Transverse colon (tissue), 4 donors: Measurements from ENCODE around the gene GPR176.

Experiments used
- CTCF ChIP-seq, 5 experiments: fragments of 200-600 bp in 3 of 5; fragments of 450-650 bp in 2 of 5; sonication (generic) in 3 of 5; IDR thresholded peaks; 1 replicate in 2 of 5; 2 replicates in 3 of 5; pipeline ENCODE4 v1.5.1; 2016 to 2017; ENCODE audit warnings: antibody characterized with exemption in 5 of 5, inconsistent platforms in 3 of 5, mild to moderate bottlenecking in 2 of 5, moderate library complexity in 1 of 5
- EP300 ChIP-seq: sonication (generic); formaldehyde crosslinking; IDR thresholded peaks from one replicate; pipeline ENCODE4 v1.6.1; 2017; ENCODE audit warnings: antibody characterized with exemption, low read depth
- POLR2A ChIP-seq: fragments of 450-650 bp; IDR thresholded peaks from one replicate; pipeline ENCODE4 v1.6.1; 2016; ENCODE audit warnings: antibody characterized with exemption, mild to moderate bottlenecking, moderate library complexity
- POLR2AphosphoS5 ChIP-seq, 3 donors: sonication (generic); formaldehyde crosslinking; IDR thresholded peaks; one replicate each; pipeline ENCODE4 v1.6.1; 2016; ENCODE audit warnings: antibody characterized with exemption in 3 of 3

- TF ChIP-seq CTCF (IDR thresholded peaks at IDR 0.05): no peak
- TF ChIP-seq POLR2A: no peak
- no peak for TF ChIP-seq EP300
- TF ChIP-seq POLR2AphosphoS5 (IDR thresholded peaks at IDR 0.05): no peak
Measured at GRCh38 chr15:39787479-39787878, 132.6 kb downstream of the GPR176 start.
